HG03108 (cell line): Measurements from ENCODE around the gene IL22RA2.

Source experiments
- ATAC-seq: cut with Tn5 transposase; IDR thresholded peaks from one replicate; pipeline ENCODE4 v1.9.1; 2021; ENCODE audit warnings: moderate library complexity; ENCODE audit not compliant: unreplicated experiment

Gene IL22RA2

GRCh38 chr6:137197684-137198645, 24.5 kb upstream of the IL22RA2 start:
- no peak for ATAC-seq

GRCh38 chr6:137193256-137194070, 20.0 kb upstream of the IL22RA2 start:
- no peak for ATAC-seq

- no peak for ATAC-seq
Measured at GRCh38 chr6:137192821-137193220, 19.4 kb upstream of the IL22RA2 start.

GRCh38 chr6:137191670-137192069, 18.2 kb upstream of the IL22RA2 start:
- ATAC-seq, result no peak

GRCh38 chr6:137191236-137191635, 17.8 kb upstream of the IL22RA2 start:
- ATAC-seq, result no peak

- no peak for ATAC-seq
Measured at GRCh38 chr6:137190583-137191094, 17.2 kb upstream of the IL22RA2 start.

- ATAC-seq, result no peak
Measured at GRCh38 chr6:137188855-137189254, 15.4 kb upstream of the IL22RA2 start.

- no peak for ATAC-seq
Measured at GRCh38 chr6:137185290-137185689, 11.8 kb upstream of the IL22RA2 start.

- no peak for ATAC-seq
Measured at GRCh38 chr6:137182654-137183073, 9.2 kb upstream of the IL22RA2 start.

- no peak for ATAC-seq
Measured at GRCh38 chr6:137181891-137182653, 8.6 kb upstream of the IL22RA2 start.

- no peak for ATAC-seq
Measured at GRCh38 chr6:137177611-137178010, 4.2 kb upstream of the IL22RA2 start.

- no peak for ATAC-seq
Measured at GRCh38 chr6:137176729-137177128, 3.3 kb upstream of the IL22RA2 start.

- ATAC-seq, result no peak
Measured at GRCh38 chr6:137175868-137176245, 2.4 kb upstream of the IL22RA2 start.

- ATAC-seq, result no peak
Measured at GRCh38 chr6:137175157-137175867, 1.9 kb upstream of the IL22RA2 start.

GRCh38 chr6:137172734-137173431, 561 bp downstream of the IL22RA2 start:
- ATAC-seq, result no peak

- ATAC-seq, result peak; percentile 44
Measured at GRCh38 chr6:137171824-137172733, 1.4 kb downstream of the IL22RA2 start.

GRCh38 chr6:137171053-137171374, 2.4 kb downstream of the IL22RA2 start:
- ATAC-seq, result no peak

- no peak for ATAC-seq
Measured at GRCh38 chr6:137170266-137171052, 3.0 kb downstream of the IL22RA2 start.
